HT-29 (cell line): ENCODE data around the gene CCDC142. TPM values are rescaled to one million over a fixed set of nuclear protein-coding genes. Genes with fewer than 3 reads are reported as not detected.
A peak's percentile ranks its signal among the peaks of the same experiment; 100 is the strongest.
"Not testable (repeated sequence)": the region's sequence is repeated elsewhere in the genome, so short reads cannot be mapped to it uniquely, and the experiment has no call there.

Source experiments
- DNase-seq: peaks from one replicate; pipeline ENCODE4 v3.0.0-alpha.2; 2015; ENCODE audit warnings: low spot score
- total RNA-seq: library from RNA; depleted of rRNA; stranded (reverse); fragments of >200 nt; shearing (Covaris generic); gene quantifications from 2 replicates; pipeline ENCODE4 v1.2.3, GENCODE V29; 2014

CCDC142 gene
- total RNA-seq, 1 experiment from 2014 or later: 31.9 TPM

DNA sequence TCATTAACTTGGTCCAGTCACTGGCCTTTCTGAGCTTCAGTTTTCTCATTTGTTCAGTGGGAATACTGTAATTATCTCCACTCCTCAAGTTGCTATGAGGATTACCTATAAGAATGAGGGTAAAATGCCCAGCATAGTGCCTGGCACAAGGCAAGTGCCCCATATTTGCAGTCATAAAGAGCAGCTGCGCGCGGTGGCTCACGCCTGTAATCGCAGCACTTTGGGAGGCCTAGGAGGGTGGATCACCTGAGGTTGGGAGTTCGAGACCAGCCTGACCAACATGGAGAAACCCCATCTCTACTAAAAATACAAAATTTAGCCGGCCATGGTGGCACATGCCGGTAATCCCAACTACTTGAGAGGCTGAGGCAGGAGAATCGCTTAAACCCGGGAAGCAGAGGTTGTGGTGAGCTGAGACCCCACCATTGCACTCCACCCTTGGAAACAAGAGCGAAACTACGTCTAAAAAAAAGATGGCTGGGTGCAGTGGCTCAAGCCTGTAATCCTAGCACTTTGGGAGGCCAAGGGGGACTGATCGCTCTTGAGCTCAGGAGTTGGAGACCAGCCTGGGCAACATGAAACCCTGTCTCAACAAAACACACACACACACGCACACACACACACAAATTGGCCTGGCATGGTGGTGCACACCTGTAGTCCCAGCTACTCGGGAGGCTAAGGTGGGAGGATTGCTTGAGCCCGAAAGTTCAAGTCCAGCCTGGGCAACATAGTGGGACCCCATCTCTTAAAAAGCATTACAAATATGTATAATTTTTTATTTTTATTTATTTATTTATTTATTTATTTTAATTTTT, 40.1 kb downstream of the CCDC142 start:
- not testable (repeated sequence) for DNase-seq

DNA sequence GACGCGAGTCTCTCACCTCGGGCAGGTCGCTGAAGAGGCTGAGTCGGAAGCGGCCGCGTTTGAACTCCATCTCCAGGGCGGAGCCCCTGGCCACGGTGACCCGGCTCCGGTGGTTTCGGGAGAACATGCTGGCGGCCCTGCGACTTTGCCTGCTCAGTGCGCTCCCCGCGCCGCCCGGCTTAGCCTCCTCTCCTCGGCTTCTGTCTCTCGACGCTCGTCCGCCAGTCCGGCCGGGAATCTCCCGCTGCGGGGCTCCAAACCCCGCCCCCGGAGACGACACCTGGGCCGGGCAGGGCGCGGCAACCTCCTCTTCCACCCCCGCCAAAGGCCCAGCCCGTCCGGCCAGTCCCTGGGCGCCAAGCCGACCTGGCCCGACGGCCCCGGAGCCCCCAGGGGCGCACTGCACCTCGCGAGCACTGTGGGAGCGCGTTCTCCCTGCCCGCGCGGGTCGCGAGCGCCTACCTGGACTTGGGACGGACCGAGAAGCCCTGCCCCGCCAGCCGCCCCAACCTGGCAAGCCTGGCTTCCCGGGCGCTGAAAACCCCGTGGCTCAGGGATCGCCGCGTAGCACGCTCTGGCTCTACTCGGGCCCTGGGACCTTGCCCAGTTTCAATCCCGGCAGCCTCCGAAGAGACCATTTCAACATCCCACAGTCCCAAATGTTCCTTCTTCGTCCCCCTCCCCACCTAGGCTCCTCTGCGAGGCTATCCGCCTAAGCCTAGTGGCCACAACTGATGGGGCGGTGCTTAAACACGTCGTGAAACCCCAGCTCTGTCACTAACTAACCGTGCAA, 40.9 kb downstream of the CCDC142 start, which contains the start of gene RTKN:
Gene RTKN, minus strand, starts transcription at position 248 of the 793 bp plus-strand sequence. Its CDS starts 121 bp downstream, at position 127.
- peak; percentile 89 for DNase-seq

GRCh38 chr2:74441170-74441689, 41.6 kb downstream of the CCDC142 start:
- DNase-seq: no peak

DNA sequence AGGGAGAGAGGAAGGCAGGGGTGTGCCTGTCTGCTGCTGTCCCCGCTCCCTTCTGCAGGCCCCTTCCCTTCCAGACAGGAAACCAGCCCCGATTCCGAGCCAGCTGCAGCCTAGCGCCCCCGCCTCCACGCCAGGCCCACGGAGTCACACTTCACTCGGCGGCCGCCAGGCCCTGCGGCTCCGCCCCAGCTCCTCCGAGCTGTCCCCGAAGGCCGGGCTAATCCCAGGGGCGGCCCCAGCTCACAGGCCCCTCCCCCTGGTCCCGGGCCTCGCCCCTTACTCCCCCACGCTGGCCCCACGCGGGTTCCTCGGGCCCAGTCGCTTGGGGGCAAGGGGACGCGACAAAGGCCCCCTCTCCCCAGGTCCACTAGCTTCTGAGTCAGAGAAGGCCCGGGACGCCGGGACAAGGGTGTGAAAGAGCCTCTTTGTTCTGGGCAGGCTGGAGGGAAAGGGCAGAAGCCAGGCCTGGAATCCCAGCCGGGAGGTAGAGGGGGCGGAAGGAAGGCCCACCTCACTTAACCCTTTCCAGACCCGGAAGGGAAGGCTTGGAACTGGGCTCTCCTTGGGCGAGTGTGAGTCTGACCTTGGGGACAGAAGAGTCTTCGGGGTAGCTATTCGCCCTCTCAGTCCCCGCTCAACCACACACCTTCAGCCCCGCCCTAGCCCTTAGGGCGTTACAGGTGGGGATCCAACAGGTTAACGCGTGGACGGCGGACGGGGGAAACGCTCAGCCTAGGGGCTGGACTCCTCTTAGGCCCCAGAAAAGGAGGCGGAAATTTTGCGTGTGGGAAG, 42.2 kb downstream of the CCDC142 start:
- peak; percentile 82 for DNase-seq

DNA sequence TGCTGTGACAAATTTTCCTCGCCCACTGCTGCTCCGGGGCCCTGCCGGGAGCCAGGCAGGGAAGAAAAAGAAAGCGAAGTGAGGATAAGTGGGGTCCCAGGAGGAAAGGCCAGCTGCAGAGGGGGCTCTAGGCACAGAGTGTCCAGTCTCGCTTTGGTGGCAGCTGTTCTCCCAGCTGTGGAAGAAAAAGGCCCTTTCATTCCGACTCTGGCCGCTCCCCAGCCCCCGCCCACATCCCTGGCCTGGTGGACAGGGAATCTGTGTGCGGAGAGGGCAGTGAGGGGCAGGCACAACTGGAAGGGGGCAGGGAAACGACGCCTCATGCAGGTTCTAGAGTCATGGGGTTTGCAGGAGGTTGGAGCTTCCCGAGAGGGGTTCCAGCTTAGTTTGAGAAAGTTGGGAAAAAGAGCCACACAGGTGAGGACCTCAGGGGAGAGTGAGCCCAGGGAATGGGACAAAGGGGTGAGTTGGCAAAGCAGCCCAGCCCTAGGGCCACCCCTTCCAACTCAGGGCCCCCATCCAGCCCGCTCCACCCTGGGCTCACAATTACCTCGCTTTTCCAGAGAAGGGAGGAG, 42.9 kb downstream of the CCDC142 start:
- no peak for DNase-seq

GRCh38 chr2:74439373-74439772, 43.4 kb downstream of the CCDC142 start:
- no peak for DNase-seq

- no peak for DNase-seq
Observed at GRCh38 chr2:74438248-74438647, 44.5 kb downstream of the CCDC142 start.

GRCh38 chr2:74436848-74437695, 45.7 kb downstream of the CCDC142 start:
- DNase-seq: no peak

- DNase-seq: no peak
Observed at GRCh38 chr2:74436111-74436805, 46.5 kb downstream of the CCDC142 start.

DNA sequence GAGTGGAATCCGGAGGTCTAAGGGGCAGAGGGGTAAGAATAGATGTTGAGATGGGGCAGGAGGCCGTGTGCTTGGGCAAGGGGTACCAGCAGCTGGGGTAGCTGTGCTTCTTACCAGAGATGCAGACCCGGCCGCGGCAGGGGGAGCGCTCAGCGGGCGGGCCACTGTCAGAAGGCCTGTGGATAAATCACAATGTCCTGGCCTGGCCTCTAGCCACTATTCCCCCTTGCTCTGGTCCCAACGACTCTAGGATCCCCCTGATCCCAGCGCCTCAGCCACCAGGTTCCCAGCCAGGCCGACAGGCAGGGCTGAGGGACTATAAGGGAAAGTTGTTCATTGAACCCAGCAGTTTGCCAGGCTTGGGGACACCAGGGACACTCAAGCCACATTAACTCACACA, 52.3 kb downstream of the CCDC142 start:
- DNase-seq: no peak

GRCh38 chr2:74429487-74430451, 53.0 kb downstream of the CCDC142 start:
- peak; percentile 52 for DNase-seq

GRCh38 chr2:74428675-74429074, 54.1 kb downstream of the CCDC142 start:
- no peak for DNase-seq

DNA sequence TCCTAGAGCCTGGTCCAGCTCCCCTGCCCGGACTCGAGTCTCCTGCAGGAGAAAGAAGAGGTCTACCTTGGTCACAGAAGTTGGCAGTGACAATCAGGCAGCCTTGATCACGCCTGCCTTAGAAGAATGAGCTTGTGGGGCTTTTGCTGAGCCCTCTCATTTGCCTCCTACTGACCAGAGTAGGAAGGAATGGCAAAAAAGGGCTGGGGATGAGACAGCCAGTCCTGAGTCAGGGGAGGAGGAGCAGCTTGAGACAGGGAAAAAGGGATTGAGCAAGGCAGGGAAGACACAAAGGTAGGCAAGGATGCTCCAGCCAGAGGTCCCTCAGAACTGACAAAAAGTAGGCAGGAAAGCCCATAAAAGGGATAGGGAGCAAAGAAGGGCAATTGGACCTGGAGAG, 55.2 kb downstream of the CCDC142 start:
- DNase-seq: no peak

DNA sequence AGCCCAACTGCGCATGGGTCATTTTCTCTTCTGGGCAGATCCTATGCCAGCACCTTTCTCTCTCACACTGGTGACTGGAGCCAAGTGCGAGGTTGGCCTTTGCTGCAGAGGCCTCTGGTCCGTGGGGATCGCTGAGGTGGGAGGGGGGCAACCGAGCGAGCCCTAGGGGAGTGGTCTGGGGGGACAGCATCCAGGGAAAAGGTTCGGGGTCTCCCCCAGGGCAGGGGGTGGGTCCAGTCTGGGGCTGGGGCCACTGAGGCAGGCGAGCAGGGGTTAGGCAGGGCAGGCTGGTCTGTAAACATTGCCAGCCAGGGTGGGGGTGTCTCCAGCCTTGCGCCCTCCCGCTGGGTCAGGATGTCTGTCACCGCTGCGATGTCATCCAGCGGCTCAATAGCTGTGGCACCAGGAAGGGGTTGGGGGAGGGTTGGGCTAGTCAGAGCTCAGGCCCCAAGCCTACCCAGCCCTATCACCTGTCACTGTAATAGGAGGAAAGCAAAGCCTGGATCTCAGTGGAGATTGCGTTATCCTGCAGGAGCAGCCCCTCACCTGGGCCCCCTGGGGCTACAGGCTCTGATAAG, 56.5 kb downstream of the CCDC142 start:
- no peak for DNase-seq

DNA sequence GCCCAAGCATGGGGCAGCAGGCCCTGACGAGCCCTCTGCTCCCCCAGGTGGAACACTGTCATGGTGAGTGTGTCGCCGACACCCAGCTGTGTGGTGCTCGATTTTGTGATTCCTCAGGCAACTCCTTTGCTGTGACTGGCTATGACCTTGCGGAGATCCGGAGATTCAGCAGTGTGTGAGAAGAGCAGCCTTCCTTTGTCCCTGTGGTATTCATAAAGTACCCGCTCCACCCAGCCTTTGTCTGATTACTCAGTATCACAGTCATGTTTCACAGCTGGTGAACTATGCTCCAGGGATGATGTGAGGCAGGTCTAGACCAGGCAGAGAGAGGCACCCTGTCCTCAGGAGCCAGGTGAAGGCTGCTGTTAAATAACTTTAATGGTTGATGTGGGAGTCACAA, 57.3 kb downstream of the CCDC142 start:
- DNase-seq: peak; percentile 30

- no peak for DNase-seq
Observed at GRCh38 chr2:74424995-74425406, 57.8 kb downstream of the CCDC142 start.

GRCh38 chr2:74424139-74424992, 58.4 kb downstream of the CCDC142 start:
- no peak for DNase-seq
